GM12864 (cell line): Measurements from ENCODE around the gene FRY.
A peak's percentile ranks its signal among the peaks of the same experiment; 100 is the strongest.

ENCODE experiments used
- DNase-seq: peaks from one replicate; pipeline ENCODE4 v3.0.0-alpha.2; 2011; ENCODE audit warnings: low read depth
- H3K4me3 ChIP-seq: 2 replicates; pipeline ENCODE4 v1.5.1; 2011; ENCODE audit warnings: mild to moderate bottlenecking, low read depth, low read length, control low read depth
- TF ChIP-seq, protein P1 (sequence below): IDR thresholded peaks from 2 replicates; pipeline ENCODE4 v1.5.1; 2011; ENCODE audit warnings: low read depth, mild to moderate bottlenecking, moderate library complexity, low read length, control low read depth, inconsistent platforms; ENCODE audit errors: missing control alignments

FRY gene

GRCh38 chr13:32040052-32040642 lies 8.6 kb downstream of the FRY start:
- DNase-seq: no peak
- TF ChIP-seq, protein P1, sequence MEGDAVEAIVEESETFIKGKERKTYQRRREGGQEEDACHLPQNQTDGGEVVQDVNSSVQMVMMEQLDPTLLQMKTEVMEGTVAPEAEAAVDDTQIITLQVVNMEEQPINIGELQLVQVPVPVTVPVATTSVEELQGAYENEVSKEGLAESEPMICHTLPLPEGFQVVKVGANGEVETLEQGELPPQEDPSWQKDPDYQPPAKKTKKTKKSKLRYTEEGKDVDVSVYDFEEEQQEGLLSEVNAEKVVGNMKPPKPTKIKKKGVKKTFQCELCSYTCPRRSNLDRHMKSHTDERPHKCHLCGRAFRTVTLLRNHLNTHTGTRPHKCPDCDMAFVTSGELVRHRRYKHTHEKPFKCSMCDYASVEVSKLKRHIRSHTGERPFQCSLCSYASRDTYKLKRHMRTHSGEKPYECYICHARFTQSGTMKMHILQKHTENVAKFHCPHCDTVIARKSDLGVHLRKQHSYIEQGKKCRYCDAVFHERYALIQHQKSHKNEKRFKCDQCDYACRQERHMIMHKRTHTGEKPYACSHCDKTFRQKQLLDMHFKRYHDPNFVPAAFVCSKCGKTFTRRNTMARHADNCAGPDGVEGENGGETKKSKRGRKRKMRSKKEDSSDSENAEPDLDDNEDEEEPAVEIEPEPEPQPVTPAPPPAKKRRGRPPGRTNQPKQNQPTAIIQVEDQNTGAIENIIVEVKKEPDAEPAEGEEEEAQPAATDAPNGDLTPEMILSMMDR: no peak

DNA sequence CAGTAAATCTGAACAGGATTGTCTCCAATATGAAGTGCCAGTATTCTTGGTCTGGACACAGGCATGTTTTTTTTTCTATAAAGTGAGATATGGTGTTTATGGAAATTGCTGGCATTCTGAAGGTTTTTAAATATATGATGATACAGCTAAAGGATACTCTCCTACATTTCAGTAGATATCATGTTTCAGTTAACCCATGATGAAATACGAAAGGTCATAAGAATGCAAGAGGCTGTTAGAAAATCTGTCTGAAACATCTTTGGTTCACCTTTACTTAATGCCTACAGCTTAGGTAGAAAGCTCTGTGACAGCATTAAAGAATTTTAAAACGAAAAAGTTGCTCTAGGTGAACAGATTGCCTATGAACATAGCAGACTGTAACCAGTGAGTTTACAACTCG lies 9.1 kb downstream of the FRY start:
- H3K4me3 ChIP-seq: no peak overlapping the region
- no peak for DNase-seq
- TF ChIP-seq, protein P1: no peak

More at GRCh38 chr13:32040052-32040642, 8.6 kb downstream of the FRY start:
- H3K4me3 ChIP-seq: no peak overlapping the region

DNA sequence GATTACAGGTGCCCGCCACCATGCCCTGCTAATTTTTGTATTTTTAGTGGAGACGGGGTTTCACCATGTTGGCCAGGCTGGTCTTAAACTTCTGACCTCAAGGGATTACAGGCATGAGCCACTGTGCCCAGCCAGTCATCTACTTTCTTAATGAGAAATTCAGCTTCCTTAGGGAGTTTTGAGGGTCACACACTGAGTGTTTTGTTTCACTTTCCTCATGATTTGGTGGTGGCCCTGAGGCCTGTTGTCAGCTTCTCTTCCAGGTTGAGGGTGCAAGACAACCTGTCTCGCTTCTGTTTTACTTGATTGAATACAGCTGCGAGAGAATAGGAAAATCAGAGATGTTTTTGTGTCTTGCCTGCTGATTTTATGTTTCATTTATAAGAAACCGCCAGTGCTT lies 9.9 kb downstream of the FRY start:
- TF ChIP-seq, protein P1: no peak
- no peak overlapping the region for H3K4me3 ChIP-seq
- DNase-seq: peak; percentile 35

DNA sequence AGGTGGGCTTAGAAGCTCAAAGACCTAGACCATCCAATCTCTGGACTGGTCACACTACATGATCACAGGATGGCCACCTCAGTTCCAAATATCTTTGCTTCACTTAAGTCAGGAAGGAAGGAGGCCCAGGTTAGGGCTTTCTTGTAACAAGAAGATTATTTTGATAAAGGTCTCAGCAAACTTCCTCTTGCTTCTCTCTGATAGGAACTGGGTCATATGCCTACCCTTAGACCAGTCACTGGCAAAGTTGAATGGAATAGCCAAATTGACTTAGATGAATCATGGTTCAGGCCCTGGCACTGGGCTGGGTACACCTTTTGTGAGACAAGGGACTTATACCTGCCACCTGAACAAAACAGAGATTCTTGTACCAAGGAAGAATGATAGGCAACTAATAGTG lies 11.0 kb downstream of the FRY start:
- no peak overlapping the region for H3K4me3 ChIP-seq
- TF ChIP-seq, protein P1: no peak
- DNase-seq: no peak

GRCh38 chr13:32044446-32044845 lies 12.9 kb downstream of the FRY start:
- TF ChIP-seq, protein P1: no peak
- H3K4me3 ChIP-seq: no peak overlapping the region
- DNase-seq: no peak

DNA sequence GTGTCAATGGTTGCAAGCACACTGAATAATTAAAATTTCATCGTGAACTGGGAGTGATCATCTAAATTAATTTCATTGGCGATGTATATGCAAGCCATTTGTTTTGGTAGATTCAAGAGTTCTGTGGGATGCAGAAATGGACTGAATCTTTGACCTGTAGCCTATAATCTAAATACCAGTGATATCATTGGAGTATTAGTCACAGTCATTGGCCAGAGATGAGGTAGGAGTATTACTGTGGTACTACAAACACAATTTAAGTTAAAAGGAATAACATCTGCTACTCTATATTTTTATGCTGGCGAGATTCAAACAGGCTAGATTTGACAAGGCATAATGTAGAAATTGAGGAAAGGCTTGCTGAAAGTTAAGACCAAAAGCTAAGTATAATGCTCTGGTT lies 14.0 kb downstream of the FRY start:
- TF ChIP-seq, protein P1: no peak
- no peak for DNase-seq
- no peak overlapping the region for H3K4me3 ChIP-seq
